ENCODE data around the gene NAA10.

The NAA10 gene

GRCh38 chrX:153909024-153909979 is 25.5 kb downstream of the NAA10 start:
- TF ChIP-seq TAF1 (IDR thresholded peaks at IDR 0.05; ENCODE audit: borderline replicate concordance, insufficient read depth, low read length) (no peak), SIN3A (IDR thresholded peaks at IDR 0.05; ENCODE audit: borderline replicate concordance, insufficient read depth, low read length) (no peak), POLR2AphosphoS5 (IDR thresholded peaks at IDR 0.05; ENCODE audit: low read depth, low read length) (no peak), FOXP2 (optimal IDR thresholded peaks at IDR 0.05; ENCODE audit: borderline replicate concordance, extremely low read depth, extremely low read length, insufficient read depth) (no peak)
- TF ChIP-seq, protein P1, sequence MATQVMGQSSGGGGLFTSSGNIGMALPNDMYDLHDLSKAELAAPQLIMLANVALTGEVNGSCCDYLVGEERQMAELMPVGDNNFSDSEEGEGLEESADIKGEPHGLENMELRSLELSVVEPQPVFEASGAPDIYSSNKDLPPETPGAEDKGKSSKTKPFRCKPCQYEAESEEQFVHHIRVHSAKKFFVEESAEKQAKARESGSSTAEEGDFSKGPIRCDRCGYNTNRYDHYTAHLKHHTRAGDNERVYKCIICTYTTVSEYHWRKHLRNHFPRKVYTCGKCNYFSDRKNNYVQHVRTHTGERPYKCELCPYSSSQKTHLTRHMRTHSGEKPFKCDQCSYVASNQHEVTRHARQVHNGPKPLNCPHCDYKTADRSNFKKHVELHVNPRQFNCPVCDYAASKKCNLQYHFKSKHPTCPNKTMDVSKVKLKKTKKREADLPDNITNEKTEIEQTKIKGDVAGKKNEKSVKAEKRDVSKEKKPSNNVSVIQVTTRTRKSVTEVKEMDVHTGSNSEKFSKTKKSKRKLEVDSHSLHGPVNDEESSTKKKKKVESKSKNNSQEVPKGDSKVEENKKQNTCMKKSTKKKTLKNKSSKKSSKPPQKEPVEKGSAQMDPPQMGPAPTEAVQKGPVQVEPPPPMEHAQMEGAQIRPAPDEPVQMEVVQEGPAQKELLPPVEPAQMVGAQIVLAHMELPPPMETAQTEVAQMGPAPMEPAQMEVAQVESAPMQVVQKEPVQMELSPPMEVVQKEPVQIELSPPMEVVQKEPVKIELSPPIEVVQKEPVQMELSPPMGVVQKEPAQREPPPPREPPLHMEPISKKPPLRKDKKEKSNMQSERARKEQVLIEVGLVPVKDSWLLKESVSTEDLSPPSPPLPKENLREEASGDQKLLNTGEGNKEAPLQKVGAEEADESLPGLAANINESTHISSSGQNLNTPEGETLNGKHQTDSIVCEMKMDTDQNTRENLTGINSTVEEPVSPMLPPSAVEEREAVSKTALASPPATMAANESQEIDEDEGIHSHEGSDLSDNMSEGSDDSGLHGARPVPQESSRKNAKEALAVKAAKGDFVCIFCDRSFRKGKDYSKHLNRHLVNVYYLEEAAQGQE (IDR thresholded peaks at IDR 0.05; ENCODE audit: insufficient read depth in 1 of 2, low read depth in 2 of 2, low read length in 2 of 2) = no peak

DNA sequence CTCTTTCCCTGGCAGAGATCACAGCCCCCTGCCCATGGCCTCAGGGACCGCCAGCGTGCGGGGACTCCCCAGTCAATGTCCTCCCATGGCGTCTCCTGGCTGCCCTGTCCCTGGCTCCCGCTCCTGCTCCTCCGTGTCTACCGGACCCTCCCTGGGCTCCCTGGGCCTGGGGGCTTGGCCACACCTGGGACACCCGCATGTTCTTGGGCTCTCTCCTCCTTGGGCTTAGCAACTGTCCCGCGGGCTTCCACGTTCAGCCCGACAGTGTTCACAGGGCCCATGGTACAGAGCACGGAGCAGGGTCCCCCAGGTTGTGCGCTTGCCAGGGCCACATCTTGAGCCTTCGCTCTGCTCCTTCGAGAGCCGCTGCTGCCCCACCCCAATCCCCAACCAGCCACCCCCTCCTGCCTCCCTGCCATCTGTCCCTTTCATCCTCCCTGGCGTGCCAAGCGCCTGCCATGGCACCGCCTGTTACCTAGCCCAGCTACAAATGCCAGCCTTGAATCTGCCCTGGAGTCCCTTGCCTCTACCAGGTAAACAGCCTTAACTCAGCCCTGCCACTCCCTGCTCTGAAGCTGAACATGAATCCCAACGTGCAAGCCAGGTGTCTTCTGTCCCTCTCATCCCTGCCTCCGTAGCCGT is 26.5 kb downstream of the NAA10 start:
- TF ChIP-seq, protein P1 (IDR thresholded peaks at IDR 0.05; ENCODE audit: insufficient read depth in 1 of 2, low read depth in 2 of 2, low read length in 2 of 2) = no peak
- TF ChIP-seq TAF1 (IDR thresholded peaks at IDR 0.05; ENCODE audit: borderline replicate concordance, insufficient read depth, low read length) (no peak), POLR2AphosphoS5 (IDR thresholded peaks at IDR 0.05; ENCODE audit: low read depth, low read length) (no peak)

- no peak for TF ChIP-seq FOXP2 (optimal IDR thresholded peaks at IDR 0.05; ENCODE audit: borderline replicate concordance, extremely low read depth, extremely low read length, insufficient read depth)
- TF ChIP-seq, protein P1 (IDR thresholded peaks at IDR 0.05; ENCODE audit: insufficient read depth in 1 of 2, low read depth in 2 of 2, low read length in 2 of 2) = no peak
- TF ChIP-seq TAF1 (IDR thresholded peaks at IDR 0.05; ENCODE audit: borderline replicate concordance, insufficient read depth, low read length) = no peak
- no peak for TF ChIP-seq POLR2AphosphoS5 (IDR thresholded peaks at IDR 0.05; ENCODE audit: low read depth, low read length)
- TF ChIP-seq SIN3A (IDR thresholded peaks at IDR 0.05; ENCODE audit: borderline replicate concordance, insufficient read depth, low read length) = no peak
Measured at GRCh38 chrX:153907456-153907855, 27.4 kb downstream of the NAA10 start.

- no peak for TF ChIP-seq POLR2AphosphoS5 (IDR thresholded peaks at IDR 0.05; ENCODE audit: low read depth, low read length)
- TF ChIP-seq FOXP2 (optimal IDR thresholded peaks at IDR 0.05; ENCODE audit: borderline replicate concordance, extremely low read depth, extremely low read length, insufficient read depth) = no peak
- no peak for TF ChIP-seq TAF1 (IDR thresholded peaks at IDR 0.05; ENCODE audit: borderline replicate concordance, insufficient read depth, low read length)
- TF ChIP-seq, protein P1 (IDR thresholded peaks at IDR 0.05; ENCODE audit: insufficient read depth in 1 of 2, low read depth in 2 of 2, low read length in 2 of 2) = no peak
- no peak for TF ChIP-seq SIN3A (IDR thresholded peaks at IDR 0.05; ENCODE audit: borderline replicate concordance, insufficient read depth, low read length)
Measured at GRCh38 chrX:153906126-153906917, 28.5 kb downstream of the NAA10 start.

Data from PFSK-1 (cell line).